ENCODE results near the gene NKX1-1.

The NKX1-1 gene

DNA sequence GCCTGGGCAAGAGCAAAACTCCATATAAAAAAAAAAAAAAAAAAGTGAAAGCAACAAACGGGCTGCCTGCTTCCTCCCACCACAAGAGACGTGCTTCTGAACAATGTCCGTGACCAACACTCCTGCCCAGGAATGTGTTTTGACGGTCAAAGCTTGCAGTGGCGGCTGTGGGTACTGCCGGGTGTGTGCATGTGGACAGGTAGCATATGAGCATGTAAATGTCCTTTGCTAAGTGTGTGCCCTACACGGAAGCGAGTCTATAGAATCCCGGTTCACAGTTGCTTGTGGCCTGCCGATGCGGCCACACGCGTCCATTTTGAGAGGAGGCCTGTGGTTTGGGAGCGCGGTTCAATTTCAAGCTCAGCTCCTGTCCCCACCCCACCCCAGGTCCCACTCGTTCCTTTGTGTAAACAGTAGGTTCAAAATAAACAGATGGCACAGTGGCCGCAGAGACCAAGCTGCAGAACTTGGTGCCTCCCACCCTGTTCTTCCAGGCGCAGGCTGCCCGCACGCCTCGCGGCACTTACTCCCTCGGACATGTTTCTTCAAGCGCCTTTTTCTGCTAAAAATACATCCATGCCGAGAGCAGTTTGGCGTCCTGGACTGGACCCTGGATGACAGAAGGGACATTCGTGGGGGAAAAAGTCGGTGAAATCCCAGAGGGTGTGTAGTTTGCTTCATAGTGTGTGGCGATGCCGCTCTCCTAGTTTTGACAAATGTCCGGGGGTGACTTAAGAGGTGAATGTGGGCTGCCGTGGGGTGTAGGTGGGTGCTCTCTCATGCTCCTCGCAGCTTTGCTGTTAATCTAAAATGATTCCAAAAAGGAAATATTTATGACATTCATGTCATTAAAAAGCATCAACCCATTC, 11.5 kb upstream of the NKX1-1 start:
- Histone ChIP-seq H3K9ac (no peak overlapping the region), H4K20me1 (no peaks in the 10 kb centered on the region), H3K4me1 (no peaks in the 10 kb centered on the region), H3K4me2 (no peak overlapping the region), H3K36me3 (no peaks in the 10 kb centered on the region), H3K4me3 (no peak overlapping the region), H3K9me3 (peaks cover 13% of the 10 kb centered on the region), H3K27me3 (no peaks in the 10 kb centered on the region), H3K27ac (no peak overlapping the region)
- TF ChIP-seq Cebpa-rat (IDR thresholded peaks at IDR 0.05), result no peak

DNA sequence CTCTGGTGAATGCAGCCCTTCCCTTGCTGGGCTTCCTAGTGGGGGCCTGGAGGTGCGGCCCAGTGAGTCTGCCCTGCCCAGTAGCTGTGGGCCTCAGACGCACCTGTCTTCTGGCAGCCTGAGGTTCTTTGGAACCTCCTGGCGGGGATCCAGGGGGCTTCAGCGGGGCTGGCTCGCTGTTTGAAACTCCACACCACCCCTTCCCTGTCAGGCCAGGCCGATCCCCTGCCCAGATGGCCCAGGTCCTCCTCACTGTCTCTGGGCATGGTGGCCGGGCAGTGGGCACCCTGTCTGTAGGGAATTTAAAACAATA, 10.7 kb upstream of the NKX1-1 start:
- no peaks in the 10 kb centered on the region for H3K36me3 ChIP-seq
- H3K4me2 ChIP-seq, result no peak overlapping the region
- peaks cover 14% of the 10 kb centered on the region for H3K9me3 ChIP-seq
- H4K20me1 ChIP-seq, result no peaks in the 10 kb centered on the region
- TF ChIP-seq Cebpa-rat (IDR thresholded peaks at IDR 0.05), result no peak
- H3K9ac ChIP-seq, result no peak overlapping the region
- H3K27me3 ChIP-seq, result 0 out of 2 replicates have a peak, but pooled peaks cover under 1% of the 10 kb centered on the region
- no peak overlapping the region for H3K27ac ChIP-seq
- no peaks in the 10 kb centered on the region for H3K4me1 ChIP-seq
- no peak overlapping the region for H3K4me3 ChIP-seq

DNA sequence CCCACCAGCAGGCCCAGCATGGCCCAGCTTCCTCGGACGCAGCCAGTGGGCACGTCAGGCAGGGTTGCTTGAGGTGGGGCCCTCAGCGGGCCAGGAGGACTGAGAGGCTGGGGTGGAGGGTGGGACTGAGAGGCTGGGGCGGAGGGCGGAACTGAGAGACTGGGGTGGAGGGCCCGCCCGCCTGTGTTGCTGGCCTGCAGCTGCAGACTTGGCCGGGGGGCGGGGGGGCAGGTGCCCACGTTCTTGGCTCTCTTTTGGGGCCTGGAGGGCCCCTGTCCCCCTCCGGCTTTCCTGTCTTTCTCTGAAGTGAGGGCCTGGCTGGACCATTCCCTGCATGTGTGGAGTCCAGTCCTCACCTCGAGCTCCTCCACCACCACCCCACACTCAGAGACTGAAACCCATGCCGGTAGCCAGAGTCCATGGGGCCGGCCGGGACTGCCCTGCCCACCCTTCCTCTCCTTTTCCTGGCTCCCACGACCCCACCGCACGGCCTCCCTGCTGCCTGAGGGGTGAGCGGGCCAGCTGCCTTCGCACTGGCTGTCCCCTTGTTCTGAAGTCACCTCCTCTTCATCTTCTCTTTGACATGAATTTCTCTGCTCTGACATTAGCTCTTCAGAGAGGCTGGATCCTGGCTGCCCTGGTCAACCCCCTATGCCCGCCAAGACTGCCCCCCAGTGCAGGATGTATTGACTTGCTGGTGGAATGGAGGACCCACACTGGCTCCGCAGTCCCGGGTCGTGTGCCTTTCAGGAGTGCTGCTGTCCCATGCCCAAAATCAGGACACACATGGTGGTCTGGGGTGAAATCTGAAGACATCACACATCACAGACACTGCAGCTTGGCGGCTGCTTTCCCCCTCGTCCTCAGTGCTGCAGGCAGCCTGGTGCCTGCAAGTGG, 10.1 kb upstream of the NKX1-1 start:
- no peak overlapping the region for H3K4me2 ChIP-seq

DNA sequence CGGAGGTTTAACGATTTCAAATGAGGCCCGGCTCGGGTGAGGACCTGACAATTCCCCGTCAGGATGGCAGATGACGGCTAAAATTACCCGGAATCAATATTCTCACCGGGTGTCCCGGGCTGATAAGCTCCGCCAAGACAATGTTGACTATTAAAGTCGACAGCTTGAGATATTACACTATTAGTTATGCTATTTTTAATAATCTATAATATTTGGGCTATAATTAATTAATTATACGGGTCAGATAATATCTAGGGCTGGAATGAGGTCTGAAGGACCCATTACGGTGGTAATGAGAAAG, 9.4 kb upstream of the NKX1-1 start:
- H3K4me3 ChIP-seq, result no peak overlapping the region
- H3K27me3 ChIP-seq, result peaks cover 13% of the 10 kb centered on the region; the same call in 1 of the 2 replicates
- H3K9me3 ChIP-seq, result peaks cover 14% of the 10 kb centered on the region
- peaks cover 8% of the 10 kb centered on the region; the same call in 1 of the 2 replicates for H4K20me1 ChIP-seq
- no peak overlapping the region for H3K9ac ChIP-seq
- TF ChIP-seq Cebpa-rat (IDR thresholded peaks at IDR 0.05), result no peak
- H3K27ac ChIP-seq, result no peak overlapping the region
- H3K4me1 ChIP-seq, result no peaks in the 10 kb centered on the region
- no peak overlapping the region for H3K4me2 ChIP-seq
- H3K36me3 ChIP-seq, result no peaks in the 10 kb centered on the region

More for the DNA sequence above, 10.1 kb upstream of the NKX1-1 start:
- H3K27me3 ChIP-seq, result peaks cover 7% of the 10 kb centered on the region; the same call in 1 of the 2 replicates
- H3K9ac ChIP-seq, result no peak overlapping the region
- H3K4me1 ChIP-seq, result no peaks in the 10 kb centered on the region
- H4K20me1 ChIP-seq, result peaks cover 2% of the 10 kb centered on the region; the same call in 1 of the 2 replicates
- H3K4me3 ChIP-seq, result no peak overlapping the region
- H3K36me3 ChIP-seq, result no peaks in the 10 kb centered on the region
- no peak overlapping the region for H3K27ac ChIP-seq
- H3K9me3 ChIP-seq, result peaks cover 14% of the 10 kb centered on the region
- no peak for TF ChIP-seq Cebpa-rat (IDR thresholded peaks at IDR 0.05)

DNA sequence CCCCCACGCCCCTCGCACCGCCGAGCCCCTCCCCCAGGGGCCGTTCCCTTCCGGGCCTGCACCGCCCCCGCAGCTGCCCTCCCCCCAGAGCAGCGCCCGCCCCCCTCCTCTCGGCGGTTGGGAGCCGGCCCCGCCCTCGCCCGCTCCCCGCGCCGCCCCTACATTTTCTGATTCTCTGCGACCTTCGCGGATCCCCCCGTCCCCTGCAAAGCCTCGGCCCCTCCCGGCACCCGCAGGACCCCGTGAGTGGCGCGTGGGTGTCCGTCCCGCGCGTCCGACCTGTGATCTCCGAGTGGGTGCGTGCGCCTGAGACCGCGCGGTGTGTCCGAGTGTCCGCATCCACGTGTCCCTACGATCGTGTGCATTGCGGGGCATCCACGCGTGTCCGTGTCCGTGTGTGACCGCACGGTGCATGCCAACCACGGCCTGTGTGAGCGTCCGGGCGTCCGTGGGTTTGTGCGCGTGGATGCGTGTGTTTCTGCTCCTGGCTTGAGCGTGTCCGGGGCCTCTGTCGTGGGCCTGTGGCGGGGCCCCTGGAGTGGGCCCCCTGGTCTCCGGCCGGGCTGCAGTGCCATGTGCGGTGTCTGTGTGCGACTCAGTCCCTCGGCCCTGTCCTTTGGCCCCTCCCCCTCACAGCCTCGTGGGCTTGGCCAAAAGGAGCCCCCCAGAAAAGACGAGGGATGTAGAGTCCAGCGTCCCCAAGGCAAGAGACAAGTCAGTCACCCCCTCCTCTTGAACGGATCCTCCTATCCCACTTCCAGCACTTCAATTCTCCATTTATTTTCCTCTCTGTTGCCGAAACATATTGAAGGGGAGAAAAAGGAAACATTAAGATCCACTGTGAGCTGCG, 8.8 kb upstream of the NKX1-1 start:
- Histone ChIP-seq H3K4me1 (no peaks in the 10 kb centered on the region), H3K9ac (no peak overlapping the region), H3K27ac (no peak overlapping the region), H3K4me2 (no peak overlapping the region), H3K36me3 (no peaks in the 10 kb centered on the region), H3K9me3 (peaks cover 14% of the 10 kb centered on the region), H3K4me3 (no peak overlapping the region), H3K27me3 (peaks cover 15% of the 10 kb centered on the region; the same call in 1 of the 2 replicates), H4K20me1 (peaks cover 8% of the 10 kb centered on the region; the same call in 1 of the 2 replicates)
- no peak for TF ChIP-seq Cebpa-rat (IDR thresholded peaks at IDR 0.05)

DNA sequence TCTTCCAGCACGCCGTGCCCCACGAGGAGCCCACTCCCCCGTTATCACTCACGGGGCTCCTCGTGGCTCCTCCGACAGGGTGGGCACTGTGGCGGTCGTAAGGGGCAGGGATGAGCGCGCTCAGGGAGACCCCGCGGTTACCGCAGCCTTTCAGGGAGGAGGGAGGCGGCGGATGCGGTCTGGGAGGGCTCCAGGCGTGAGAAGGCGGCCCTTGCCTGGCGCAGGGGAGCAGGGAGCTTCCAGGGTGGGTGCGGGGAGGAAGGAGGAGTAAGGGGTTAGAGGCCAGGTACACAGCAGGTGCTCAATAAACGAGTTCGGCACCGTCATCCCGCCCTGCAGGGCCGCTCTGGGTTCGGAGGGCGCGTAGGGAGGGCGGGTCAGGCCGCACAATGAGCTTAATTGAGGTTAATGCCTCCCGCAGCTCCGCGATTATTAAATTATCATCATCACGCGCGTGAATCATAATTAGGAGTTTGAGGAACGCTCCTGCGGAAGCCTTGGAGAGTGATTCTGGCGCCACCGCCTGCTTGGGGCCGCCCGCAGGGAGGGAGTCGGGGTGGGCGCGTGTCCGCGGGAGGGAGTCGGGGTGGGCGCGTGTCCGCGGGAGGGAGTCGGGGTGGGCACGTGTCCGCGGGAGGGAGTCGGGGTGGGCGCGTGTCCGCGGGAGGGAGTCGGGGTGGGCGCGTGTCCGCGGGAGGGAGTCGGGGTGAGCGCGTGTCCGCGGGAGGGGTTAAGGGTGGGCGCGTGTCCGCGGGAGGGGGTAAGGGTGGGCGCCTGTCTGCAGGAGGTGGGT, 7.6 kb upstream of the NKX1-1 start:
- Histone ChIP-seq H3K27ac (no peak overlapping the region), H3K4me1 (no peaks in the 10 kb centered on the region), H3K4me3 (no peak overlapping the region), H3K4me2 (no peak overlapping the region), H3K9ac (no peak overlapping the region), H3K9me3 (peaks cover 26% of the 10 kb centered on the region), H3K27me3 (peaks cover 15% of the 10 kb centered on the region; the same call in 1 of the 2 replicates), H3K36me3 (no peaks in the 10 kb centered on the region), H4K20me1 (peaks cover 8% of the 10 kb centered on the region; the same call in 1 of the 2 replicates)
- TF ChIP-seq Cebpa-rat (IDR thresholded peaks at IDR 0.05), result no peak

DNA sequence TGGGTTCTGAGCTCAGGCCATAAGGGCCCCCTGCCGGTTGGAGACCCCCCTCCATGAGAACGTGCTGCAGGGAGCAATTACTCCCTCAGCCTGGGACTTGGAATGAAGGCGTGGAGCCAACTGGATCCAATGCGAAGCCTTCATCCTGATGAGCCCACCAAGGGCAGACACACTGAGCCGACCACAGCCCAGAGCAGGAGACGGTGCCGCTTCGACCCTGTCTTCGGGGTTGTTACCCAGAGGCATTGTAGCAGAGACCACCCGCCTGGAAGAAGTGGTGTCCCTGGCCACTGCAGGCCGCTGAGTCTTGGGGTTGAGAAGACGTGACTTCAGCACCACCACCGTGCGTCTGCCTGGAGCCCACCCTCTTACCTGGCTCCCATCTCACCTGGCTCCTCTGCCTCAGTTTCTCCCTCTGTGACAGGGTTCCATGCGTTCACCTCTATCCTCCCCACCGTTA, 7.0 kb upstream of the NKX1-1 start:
- Histone ChIP-seq H4K20me1 (peaks cover 8% of the 10 kb centered on the region; the same call in 1 of the 2 replicates), H3K9me3 (peaks cover 32% of the 10 kb centered on the region), H3K4me1 (no peaks in the 10 kb centered on the region), H3K4me3 (no peak overlapping the region), H3K27me3 (peaks cover 15% of the 10 kb centered on the region; the same call in 1 of the 2 replicates), H3K4me2 (no peak overlapping the region), H3K27ac (no peak overlapping the region), H3K9ac (no peak overlapping the region), H3K36me3 (no peaks in the 10 kb centered on the region)
- no peak for TF ChIP-seq Cebpa-rat (IDR thresholded peaks at IDR 0.05)

DNA sequence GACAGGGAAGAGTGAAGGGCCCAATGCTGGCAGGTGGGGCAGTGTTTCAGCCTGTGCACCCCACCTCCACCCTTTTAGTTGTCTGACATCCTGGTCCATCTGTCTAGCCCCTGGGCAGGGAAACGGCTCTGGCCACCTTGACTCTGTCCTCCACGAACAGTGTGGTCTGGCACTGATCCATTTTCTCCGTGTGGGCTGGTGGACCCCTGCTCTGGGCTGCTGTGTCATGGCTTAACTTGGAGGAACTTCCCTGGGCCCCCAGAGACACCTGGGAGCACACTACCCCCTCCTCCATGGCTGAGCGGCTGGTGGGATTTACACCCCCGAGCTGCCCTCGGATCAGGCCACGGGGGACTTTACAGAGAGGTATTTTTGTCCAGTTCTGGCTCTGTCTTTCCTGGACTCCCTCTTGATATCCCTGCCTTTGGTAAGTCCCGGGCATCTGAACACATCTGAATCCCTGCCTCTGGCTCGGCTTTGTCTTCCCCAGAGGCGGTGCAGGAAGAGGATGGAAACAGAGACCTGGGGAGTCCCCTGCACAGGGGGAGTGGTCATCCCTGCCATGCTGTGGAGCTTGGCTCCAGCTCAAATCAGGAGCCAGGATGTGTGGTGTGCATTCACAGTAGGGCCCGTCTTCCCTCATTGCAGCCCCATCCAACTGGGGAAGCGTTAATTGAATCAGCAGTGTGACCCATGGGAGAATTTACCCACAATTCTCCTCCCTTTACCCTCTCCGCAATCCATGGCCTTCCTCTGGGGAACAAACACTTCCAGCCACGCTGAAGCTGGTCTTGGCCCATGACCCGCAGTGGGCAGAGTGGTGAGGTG, 6.3 kb upstream of the NKX1-1 start:
- peaks cover 37% of the 10 kb centered on the region for H3K9me3 ChIP-seq
- no peak overlapping the region for H3K4me2 ChIP-seq
- H4K20me1 ChIP-seq, result peaks cover 8% of the 10 kb centered on the region; the same call in 1 of the 2 replicates
- H3K9ac ChIP-seq, result no peak overlapping the region
- H3K36me3 ChIP-seq, result no peaks in the 10 kb centered on the region
- H3K27ac ChIP-seq, result no peak overlapping the region
- no peaks in the 10 kb centered on the region for H3K4me1 ChIP-seq
- H3K4me3 ChIP-seq, result no peak overlapping the region
- peaks cover 15% of the 10 kb centered on the region; the same call in 1 of the 2 replicates for H3K27me3 ChIP-seq
- TF ChIP-seq Cebpa-rat (IDR thresholded peaks at IDR 0.05), result no peak
